Neutrophil (primary cell): ENCODE measurements around the gene CIB4.
"Not testable (repeated sequence)": the region's sequence is repeated elsewhere in the genome, so short reads cannot be mapped to it uniquely, and the experiment has no call there.

ENCODE experiments used
- H3K27ac ChIP-seq: fragments of 200-600 bp; sonication (generic); 2 replicates; pipeline ENCODE4 v1.5.1; 2016; ENCODE audit warnings: mild to moderate bottlenecking, moderate library complexity
- H3K27me3 ChIP-seq: fragments of 200-600 bp; sonication (generic); 2 replicates; pipeline ENCODE4 v1.6.0; 2016; ENCODE audit warnings: mild to moderate bottlenecking
- H3K36me3 ChIP-seq: fragments of 200-600 bp; sonication (generic); 2 replicates; pipeline ENCODE4 v1.5.1; 2017
- H3K4me1 ChIP-seq, 2 experiments: fragments of 200-600 bp in 1 of 2; sonication (generic) in 1 of 2; 1 replicate in 1 of 2; 2 replicates in 1 of 2; pipeline versions ENCODE4 v1.5.1 to v1.6.1; 2013 to 2016; ENCODE audit warnings: low read depth in 1 of 2, low read length in 1 of 2, mild to moderate bottlenecking in 1 of 2, moderate library complexity in 1 of 2; ENCODE audit not compliant: control insufficient read depth in 1 of 2, insufficient read depth in 1 of 2
- H3K4me3 ChIP-seq, 2 experiments: fragments of 200-600 bp in 1 of 2; sonication (generic) in 1 of 2; 1 replicate in 1 of 2; 2 replicates in 1 of 2; pipeline ENCODE4 v1.5.1; 2013 to 2016; ENCODE audit warnings: low read depth in 1 of 2, low read length in 1 of 2, mild to moderate bottlenecking in 1 of 2, moderate library complexity in 1 of 2
- H3K9me3 ChIP-seq: fragments of 200-600 bp; sonication (generic); 2 replicates; pipeline ENCODE4 v1.5.1; 2016
- TF ChIP-seq, protein P1 (sequence below): fragments of 200-600 bp; sonication (generic); IDR thresholded peaks from 2 replicates; pipeline ENCODE4 v1.5.1; 2016; ENCODE audit warnings: antibody characterized with exemption

The CIB4 gene

DNA sequence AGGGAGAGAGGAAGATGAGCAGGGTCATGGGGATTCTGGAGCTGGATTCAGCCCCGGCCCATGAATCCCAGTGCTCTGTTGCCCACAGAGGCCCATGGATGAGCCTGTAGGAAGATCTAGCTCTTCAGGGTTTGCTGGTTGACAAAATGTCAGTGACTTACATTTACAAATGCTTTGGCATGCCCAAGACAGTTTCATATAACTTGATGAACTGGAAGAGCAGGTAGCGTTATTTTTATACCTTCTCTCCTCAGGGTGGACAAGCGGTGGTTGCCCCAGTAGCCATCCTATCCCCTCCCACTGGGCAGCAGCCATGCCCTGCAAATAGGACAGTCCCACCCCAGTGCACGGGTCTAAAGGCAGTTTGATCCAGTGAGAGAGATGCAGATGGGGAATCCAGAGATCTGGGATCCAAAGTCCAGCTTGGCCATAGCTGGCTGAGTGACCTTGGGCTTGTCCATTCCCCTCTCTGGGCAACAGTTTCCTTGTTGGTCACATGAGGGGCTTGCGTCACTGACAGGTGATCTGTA lies 29.8 kb upstream of the CIB4 start:
- H3K36me3 ChIP-seq = no peaks in the 10 kb centered on the region
- no peaks in the 10 kb centered on the region for H3K9me3 ChIP-seq
- H3K4me3 ChIP-seq = no peak overlapping the region
- H3K27me3 ChIP-seq = peaks cover 65% of the 10 kb centered on the region
- TF ChIP-seq, protein P1, sequence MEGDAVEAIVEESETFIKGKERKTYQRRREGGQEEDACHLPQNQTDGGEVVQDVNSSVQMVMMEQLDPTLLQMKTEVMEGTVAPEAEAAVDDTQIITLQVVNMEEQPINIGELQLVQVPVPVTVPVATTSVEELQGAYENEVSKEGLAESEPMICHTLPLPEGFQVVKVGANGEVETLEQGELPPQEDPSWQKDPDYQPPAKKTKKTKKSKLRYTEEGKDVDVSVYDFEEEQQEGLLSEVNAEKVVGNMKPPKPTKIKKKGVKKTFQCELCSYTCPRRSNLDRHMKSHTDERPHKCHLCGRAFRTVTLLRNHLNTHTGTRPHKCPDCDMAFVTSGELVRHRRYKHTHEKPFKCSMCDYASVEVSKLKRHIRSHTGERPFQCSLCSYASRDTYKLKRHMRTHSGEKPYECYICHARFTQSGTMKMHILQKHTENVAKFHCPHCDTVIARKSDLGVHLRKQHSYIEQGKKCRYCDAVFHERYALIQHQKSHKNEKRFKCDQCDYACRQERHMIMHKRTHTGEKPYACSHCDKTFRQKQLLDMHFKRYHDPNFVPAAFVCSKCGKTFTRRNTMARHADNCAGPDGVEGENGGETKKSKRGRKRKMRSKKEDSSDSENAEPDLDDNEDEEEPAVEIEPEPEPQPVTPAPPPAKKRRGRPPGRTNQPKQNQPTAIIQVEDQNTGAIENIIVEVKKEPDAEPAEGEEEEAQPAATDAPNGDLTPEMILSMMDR = no peak
- no peaks in the 10 kb centered on the region for H3K4me1 ChIP-seq
- no peak overlapping the region for H3K27ac ChIP-seq

DNA sequence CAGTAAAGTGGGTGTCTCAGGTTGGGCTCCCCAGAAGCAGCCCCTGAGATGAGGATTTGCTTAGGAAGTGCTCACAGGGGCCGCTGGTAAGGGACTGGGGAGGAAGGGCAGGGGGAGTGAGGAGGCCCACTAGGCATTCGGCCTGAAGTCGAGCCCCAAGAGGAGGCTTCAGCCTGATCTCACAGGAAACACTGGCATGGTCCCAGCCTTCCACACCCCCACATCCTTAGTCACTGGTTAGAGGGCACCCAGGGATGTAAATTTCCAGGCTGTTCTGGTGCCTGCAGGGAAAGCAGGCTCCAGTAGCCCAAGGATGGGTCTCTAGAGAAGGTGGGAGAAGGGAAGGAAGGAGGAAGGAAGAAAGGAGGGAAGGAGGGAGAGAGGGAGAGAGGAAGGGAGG lies 29.0 kb upstream of the CIB4 start:
- no peaks in the 10 kb centered on the region for H3K4me1 ChIP-seq
- no peak overlapping the region for H3K4me3 ChIP-seq
- no peaks in the 10 kb centered on the region for H3K36me3 ChIP-seq
- no peaks in the 10 kb centered on the region for H3K9me3 ChIP-seq
- TF ChIP-seq, protein P1 = no peak
- peaks cover 65% of the 10 kb centered on the region for H3K27me3 ChIP-seq
- H3K27ac ChIP-seq = no peak overlapping the region

GRCh38 chr2:26668856-26669750 lies 27.9 kb upstream of the CIB4 start:
- Histone ChIP-seq H3K36me3 (no peaks in the 10 kb centered on the region), H3K4me1 (no peaks in the 10 kb centered on the region), H3K27me3 (peaks cover 65% of the 10 kb centered on the region), H3K27ac (no peak overlapping the region), H3K4me3 (no peak overlapping the region), H3K9me3 (no peaks in the 10 kb centered on the region)
- TF ChIP-seq, protein P1 = no peak

- H3K9me3 ChIP-seq = no peaks in the 10 kb centered on the region
- no peaks in the 10 kb centered on the region for H3K36me3 ChIP-seq
- no peak overlapping the region for H3K27ac ChIP-seq
- peaks cover 69% of the 10 kb centered on the region for H3K27me3 ChIP-seq
- H3K4me1 ChIP-seq = no peaks in the 10 kb centered on the region
- no peak overlapping the region for H3K4me3 ChIP-seq
- TF ChIP-seq, protein P1 = no peak
Observed at GRCh38 chr2:26668041-26668440, 26.9 kb upstream of the CIB4 start.

GRCh38 chr2:26666671-26667070 lies 25.5 kb upstream of the CIB4 start:
- no peaks in the 10 kb centered on the region for H3K36me3 ChIP-seq

DNA sequence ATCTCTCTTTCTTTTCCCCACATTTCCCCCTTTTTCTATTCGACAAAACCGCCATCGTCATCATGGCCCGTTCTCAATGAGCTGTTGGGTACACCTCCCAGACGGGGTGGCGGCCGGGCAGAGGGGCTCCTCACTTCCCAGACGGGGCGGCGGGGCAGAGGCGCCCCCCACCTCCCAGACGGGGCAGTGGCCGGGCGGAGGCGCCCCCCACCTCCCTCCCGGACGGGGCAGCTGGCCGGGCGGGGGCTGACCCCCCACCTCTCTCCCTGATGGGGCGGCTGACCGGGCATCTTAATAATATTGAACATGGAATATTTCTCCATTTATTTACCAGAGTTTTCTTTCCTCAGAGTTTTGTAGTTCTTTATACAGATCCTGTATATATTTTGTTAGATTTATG lies 24.1 kb upstream of the CIB4 start:
- not testable (repeated sequence) for H3K9me3 ChIP-seq, H3K4me1 ChIP-seq, H3K27ac ChIP-seq, H3K4me3 ChIP-seq, H3K36me3 ChIP-seq
- peaks cover 55% of the 10 kb centered on the region for H3K27me3 ChIP-seq

More at GRCh38 chr2:26666671-26667070, 25.5 kb upstream of the CIB4 start:
- Histone ChIP-seq H3K4me1 (no peaks in the 10 kb centered on the region), H3K27me3 (peaks cover 67% of the 10 kb centered on the region), H3K4me3 (no peak overlapping the region), H3K9me3 (no peaks in the 10 kb centered on the region), H3K27ac (no peak overlapping the region)
- TF ChIP-seq, protein P1 = no peak
